ENCODE results near the gene EFNA5.

Gene EFNA5

DNA sequence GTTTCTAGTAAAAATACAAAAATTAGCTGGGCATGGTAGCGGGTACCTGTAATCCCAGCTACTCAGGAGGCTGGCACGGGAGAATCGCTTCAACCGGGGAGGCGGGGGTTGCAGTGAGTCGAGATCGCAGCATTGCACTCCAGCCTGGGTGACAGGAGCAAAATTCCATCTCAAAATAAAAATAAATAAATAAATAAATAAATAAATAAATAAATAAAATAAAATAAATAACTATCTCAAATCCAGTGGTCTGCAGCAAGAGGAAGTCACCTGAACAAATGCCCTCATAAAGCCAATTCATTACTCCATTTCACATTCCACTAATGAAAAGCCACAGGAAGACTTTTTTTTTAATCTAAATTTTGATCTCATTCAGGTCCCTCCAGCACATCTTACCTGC is 114.2 kb downstream of the EFNA5 start:
- TF ChIP-seq, protein P1, sequence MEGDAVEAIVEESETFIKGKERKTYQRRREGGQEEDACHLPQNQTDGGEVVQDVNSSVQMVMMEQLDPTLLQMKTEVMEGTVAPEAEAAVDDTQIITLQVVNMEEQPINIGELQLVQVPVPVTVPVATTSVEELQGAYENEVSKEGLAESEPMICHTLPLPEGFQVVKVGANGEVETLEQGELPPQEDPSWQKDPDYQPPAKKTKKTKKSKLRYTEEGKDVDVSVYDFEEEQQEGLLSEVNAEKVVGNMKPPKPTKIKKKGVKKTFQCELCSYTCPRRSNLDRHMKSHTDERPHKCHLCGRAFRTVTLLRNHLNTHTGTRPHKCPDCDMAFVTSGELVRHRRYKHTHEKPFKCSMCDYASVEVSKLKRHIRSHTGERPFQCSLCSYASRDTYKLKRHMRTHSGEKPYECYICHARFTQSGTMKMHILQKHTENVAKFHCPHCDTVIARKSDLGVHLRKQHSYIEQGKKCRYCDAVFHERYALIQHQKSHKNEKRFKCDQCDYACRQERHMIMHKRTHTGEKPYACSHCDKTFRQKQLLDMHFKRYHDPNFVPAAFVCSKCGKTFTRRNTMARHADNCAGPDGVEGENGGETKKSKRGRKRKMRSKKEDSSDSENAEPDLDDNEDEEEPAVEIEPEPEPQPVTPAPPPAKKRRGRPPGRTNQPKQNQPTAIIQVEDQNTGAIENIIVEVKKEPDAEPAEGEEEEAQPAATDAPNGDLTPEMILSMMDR (IDR thresholded peaks at IDR 0.05; ENCODE audit: extremely low read depth, insufficient read depth, missing control alignments), result no peak
- DNase-seq (ENCODE audit: low spot score), result no peak
- in situ Hi-C loops (cut with MboI; ENCODE audit: low pct_unique_long_range_greater_than_20kb, low sequenced_read_pairs, unreplicated experiment), result no loop called here

DNA sequence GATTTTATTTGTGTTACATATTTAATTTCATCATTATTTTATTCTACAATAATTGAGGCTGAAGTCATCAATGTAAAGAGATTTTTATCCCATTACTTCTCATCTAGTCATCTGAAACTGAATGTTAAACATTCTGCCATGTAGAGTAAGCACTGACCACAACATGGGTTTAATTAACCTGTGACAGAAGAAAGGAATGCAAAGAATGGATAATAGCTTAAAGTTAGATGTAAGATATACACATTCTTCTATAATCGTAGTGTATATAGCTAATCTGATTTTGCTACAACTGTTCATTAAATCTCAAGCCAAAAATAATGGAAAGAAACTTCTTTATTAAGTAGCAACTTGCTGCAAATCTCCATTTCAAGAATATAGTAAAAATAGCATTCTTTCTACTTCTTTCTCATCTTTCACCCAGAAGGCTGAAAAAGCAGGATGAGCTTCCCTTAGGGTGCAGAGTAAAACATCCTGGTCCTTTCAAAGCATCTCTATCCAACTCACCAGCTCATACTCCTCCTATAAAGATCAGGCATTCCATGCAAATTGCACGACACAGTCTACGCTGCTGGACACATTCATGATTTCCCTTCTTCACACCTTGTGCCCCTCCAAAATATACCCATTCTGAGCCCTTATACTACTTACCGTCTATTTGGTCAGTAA is 115.2 kb downstream of the EFNA5 start:
- no peak for DNase-seq (ENCODE audit: low spot score)
- in situ Hi-C loops (cut with MboI; ENCODE audit: low pct_unique_long_range_greater_than_20kb, low sequenced_read_pairs, unreplicated experiment), result no loop called here
- TF ChIP-seq, protein P1 (IDR thresholded peaks at IDR 0.05; ENCODE audit: extremely low read depth, insufficient read depth, missing control alignments), result no peak

DNA sequence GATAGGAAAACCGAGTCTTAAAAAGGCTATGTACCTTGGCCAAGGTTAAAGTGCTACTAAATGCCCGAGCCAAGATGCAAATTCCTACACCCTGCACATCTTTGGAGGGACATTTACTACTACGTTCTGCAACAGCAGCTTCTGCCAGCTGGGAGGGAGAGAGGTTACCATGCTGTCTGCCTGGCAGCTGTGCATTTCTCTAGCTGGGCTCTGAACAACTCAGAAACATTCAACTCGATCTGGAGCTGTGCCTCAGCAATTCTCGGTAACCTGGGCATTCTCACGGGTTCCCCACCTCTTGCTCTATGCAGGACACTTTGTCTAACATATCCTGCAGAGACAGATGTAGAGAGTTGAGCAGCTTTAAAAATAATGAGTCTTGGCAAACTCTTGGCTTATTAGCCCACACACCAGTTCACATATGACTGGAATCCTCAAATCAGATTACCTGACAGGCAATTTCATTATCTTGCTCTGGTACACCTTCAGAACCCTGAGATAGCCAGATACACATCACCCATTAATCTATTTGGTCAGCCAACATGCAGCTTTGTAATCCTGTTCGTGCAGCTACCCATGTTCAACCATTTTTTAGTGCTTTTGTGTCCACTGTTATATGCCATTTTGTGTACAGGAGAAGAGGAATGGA is 115.8 kb downstream of the EFNA5 start:
- TF ChIP-seq, protein P1 (IDR thresholded peaks at IDR 0.05; ENCODE audit: extremely low read depth, insufficient read depth, missing control alignments), result no peak
- in situ Hi-C loops (cut with MboI; ENCODE audit: low pct_unique_long_range_greater_than_20kb, low sequenced_read_pairs, unreplicated experiment), result no loop called here
- no peak for DNase-seq (ENCODE audit: low spot score)

DNA sequence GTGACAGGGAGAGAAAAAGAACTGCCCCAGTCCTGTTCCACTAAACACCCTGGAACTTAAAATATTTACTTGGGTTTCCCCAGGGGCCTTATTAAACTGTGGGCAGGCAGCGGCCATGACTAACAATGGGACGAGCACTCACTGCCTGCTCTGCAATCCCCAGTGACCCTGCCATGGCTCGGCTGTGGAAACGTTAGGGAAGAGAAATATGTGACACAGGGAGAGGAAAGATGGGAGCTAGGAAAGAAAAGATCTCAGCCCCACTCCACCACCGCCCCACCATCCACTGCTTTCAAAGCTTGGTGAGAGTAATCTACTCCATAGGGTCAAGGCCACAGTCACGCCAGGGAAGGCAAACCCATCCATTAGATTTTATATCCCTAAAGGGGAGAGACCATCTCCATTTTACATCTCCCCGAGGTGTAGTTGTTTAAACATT is 117.6 kb downstream of the EFNA5 start:
- DNase-seq (ENCODE audit: low spot score), result no peak
- TF ChIP-seq, protein P1 (IDR thresholded peaks at IDR 0.05; ENCODE audit: extremely low read depth, insufficient read depth, missing control alignments), result no peak
- in situ Hi-C loops (cut with MboI; ENCODE audit: low pct_unique_long_range_greater_than_20kb, low sequenced_read_pairs, unreplicated experiment), result no loop called here

DNA sequence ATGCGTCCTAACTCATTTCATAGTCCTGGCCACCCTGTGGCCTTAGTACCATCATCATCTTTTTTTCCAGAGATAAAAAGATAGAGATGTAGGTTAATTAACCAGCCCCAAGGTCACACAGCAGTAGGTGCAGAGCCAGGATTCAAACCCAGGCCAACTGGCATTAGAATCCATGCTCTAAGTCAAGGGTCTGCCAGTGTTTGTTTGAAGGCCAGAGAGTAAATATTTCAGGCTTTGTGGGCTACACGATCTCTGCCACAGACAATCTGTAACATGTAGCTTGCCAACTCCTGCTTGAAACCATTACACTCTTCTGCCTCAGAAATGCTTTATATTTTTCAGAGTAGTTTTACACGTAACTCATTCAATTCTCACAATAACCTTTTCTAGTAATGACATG is 119.6 kb downstream of the EFNA5 start:
- no peak for DNase-seq (ENCODE audit: low spot score)
- in situ Hi-C loops (cut with MboI; ENCODE audit: low pct_unique_long_range_greater_than_20kb, low sequenced_read_pairs, unreplicated experiment), result no loop called here

DNA sequence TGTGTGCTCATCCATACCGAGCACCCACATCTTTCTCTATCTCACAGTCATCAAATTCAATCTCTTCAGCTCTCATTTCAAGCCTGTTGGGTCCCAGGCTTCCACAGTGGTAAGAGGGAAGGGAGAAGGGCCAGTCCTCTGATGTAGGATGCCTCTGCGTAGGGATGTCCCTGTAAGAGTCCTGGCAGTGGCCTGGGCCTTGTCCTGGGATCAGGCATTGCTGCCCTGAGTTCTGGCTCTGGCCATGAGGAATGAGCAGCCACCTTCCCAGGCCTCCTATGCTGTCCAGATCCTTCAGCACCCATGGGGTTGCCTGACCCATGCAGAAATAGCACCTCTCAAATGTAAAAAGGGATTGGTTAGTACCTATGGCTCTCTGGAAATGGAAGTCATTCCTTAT is 121.2 kb downstream of the EFNA5 start:
- TF ChIP-seq, protein P1 (IDR thresholded peaks at IDR 0.05; ENCODE audit: extremely low read depth, insufficient read depth, missing control alignments), result no peak
- DNase-seq (ENCODE audit: low spot score), result no peak
- in situ Hi-C loops (cut with MboI; ENCODE audit: low pct_unique_long_range_greater_than_20kb, low sequenced_read_pairs, unreplicated experiment), result no loop called here

More for the DNA sequence above, 119.6 kb downstream of the EFNA5 start:
- TF ChIP-seq, protein P1 (IDR thresholded peaks at IDR 0.05; ENCODE audit: extremely low read depth, insufficient read depth, missing control alignments), result no peak
